GM12878 (cell line): ENCODE data around the gene RAN. TPM values are rescaled to one million over a fixed set of nuclear protein-coding genes. Genes with fewer than 3 reads are reported as not detected.

Experiments
- ATAC-seq: fragments of 200-7000 bp; cut with Tn5 transposase; 3 replicates; pipeline ENCODE4 v1.9.1; 2020; ENCODE audit warnings: mild to moderate bottlenecking, moderate library complexity
- BruUV-seq: library from RNA; stranded (reverse); fragments of 400-500 nt; replicated peaks from 2 replicates; lab custom pipeline; 2021; lab: Mats Ljungman, UMichigan
- CTCF ChIA-PET: fragments of 300-600 bp; sonication (Branson Sonifier 250); formaldehyde crosslinking; extraction: SDS; loops from one replicate; lab custom pipeline; 2021; ENCODE audit warnings: inconsistent platforms; lab: Yijun Ruan, JAX
- POLR2A ChIA-PET: fragments of 350-600 bp; formaldehyde crosslinking; extraction: SDS; loops from one replicate; lab custom pipeline; 2021; ENCODE audit warnings: inconsistent platforms; lab: Charles Lee
- RAD21 ChIA-PET: fragments of 300-600 bp; sonication (Branson Sonifier 250); formaldehyde crosslinking; loops from one replicate; lab custom pipeline; 2023; ENCODE audit warnings: antibody characterized with exemption; ENCODE audit not compliant: unreplicated experiment; lab: Charles Lee
- SMC1A ChIA-PET: fragments of 300-600 bp; sonication (Branson Sonifier 250); formaldehyde crosslinking; loops from one replicate; lab custom pipeline; 2023; ENCODE audit not compliant: unreplicated experiment, uncharacterized antibody; lab: Charles Lee
- DNase-seq: peaks from one replicate; pipeline ENCODE4 v3.0.0-alpha.2; 2011; ENCODE audit warnings: low read depth, low spot score
- FAIRE-seq: peaks from 3 replicates; lab custom pipeline; 2011; peaks lifted over from hg19 to GRCh38; lab: Jason Lieb, UNC
- H2AFZ ChIP-seq: 2 replicates; pipeline ENCODE4 v1.6.0; 2011; ENCODE audit warnings: low read depth, low read length, control low read depth; ENCODE audit not compliant: control insufficient read depth
- H3K27ac ChIP-seq: 2 replicates; pipeline ENCODE4 v1.5.1; 2011; ENCODE audit warnings: control low read depth; ENCODE audit not compliant: control insufficient read depth, insufficient read depth
- H3K27me3 ChIP-seq, 2 experiments: replicated peaks in 1 of 2; 2 replicates each; pipeline versions ENCODE4 v1.6.0 to v1.6.1; 2011; ENCODE audit warnings: low read length in 1 of 2; ENCODE audit not compliant: control insufficient read depth in 2 of 2, insufficient read depth in 2 of 2
- H3K36me3 ChIP-seq, 2 experiments: 2 replicates each; pipeline ENCODE4 v1.5.1; 2011; ENCODE audit warnings: low read length in 1 of 2; ENCODE audit not compliant: control insufficient read depth in 2 of 2, insufficient read depth in 2 of 2
- H3K4me1 ChIP-seq: 2 replicates; pipeline ENCODE4 v1.6.1; 2011; ENCODE audit warnings: mild to moderate bottlenecking, low read length, moderate library complexity, mixed read lengths; ENCODE audit not compliant: control insufficient read depth, insufficient read depth
- H3K4me2 ChIP-seq: 2 replicates; pipeline ENCODE4 v1.6.0; 2011; ENCODE audit warnings: control low read depth; ENCODE audit not compliant: control insufficient read depth, insufficient read depth
- H3K4me3 ChIP-seq: fragments of 200-600 bp; sonication (generic); 2 replicates; pipeline ENCODE4 v1.5.1; 2016
- H3K79me2 ChIP-seq: 2 replicates; pipeline ENCODE4 v1.6.0; 2011; ENCODE audit warnings: low read length; ENCODE audit not compliant: control insufficient read depth, insufficient read depth
- H3K9ac ChIP-seq: 2 replicates; pipeline ENCODE4 v1.8.0; 2011; ENCODE audit warnings: low read length, control low read depth, mixed read lengths; ENCODE audit not compliant: control insufficient read depth, insufficient read depth
- H3K9me3 ChIP-seq: replicated peaks from 3 replicates; pipeline ENCODE4 v1.5.1; 2011; ENCODE audit warnings: mild to moderate bottlenecking, low read length; ENCODE audit not compliant: control insufficient read depth, insufficient read depth
- H4K20me1 ChIP-seq: 2 replicates; pipeline ENCODE4 v1.6.0; 2011; ENCODE audit not compliant: control insufficient read depth, insufficient read depth
- CBFB ChIP-seq: IDR thresholded peaks from 2 replicates; pipeline ENCODE4 v1.6.1; 2016; ENCODE audit warnings: antibody characterized with exemption, low read depth
- CHD4 ChIP-seq: fragments of 200-600 bp; sonication (generic); IDR thresholded peaks from 2 replicates; pipeline ENCODE4 v1.6.1; 2016; ENCODE audit warnings: mild to moderate bottlenecking
- ETV6 ChIP-seq, 2 experiments: fragments of 450-650 bp in 1 of 2; IDR thresholded peaks in 1 of 2; conservative IDR thresholded peaks in 1 of 2; 2 replicates each; pipeline ENCODE4 v1.6.1; 2014; ENCODE audit warnings: antibody characterized with exemption in 1 of 2, borderline replicate concordance in 1 of 2, low read depth in 1 of 2, mild to moderate bottlenecking in 1 of 2, moderate library complexity in 1 of 2
- EZH2 ChIP-seq: IDR thresholded peaks from 2 replicates; pipeline ENCODE4 v1.6.1; 2012; ENCODE audit warnings: low read depth, mild to moderate bottlenecking, control low read depth, inconsistent platforms, low read length, borderline replicate concordance; ENCODE audit not compliant: control insufficient read depth
- JUND ChIP-seq: IDR thresholded peaks from 2 replicates; pipeline ENCODE4 v1.6.1; 2012; ENCODE audit warnings: low read depth, mild to moderate bottlenecking, low read length, improper control_type of control experiment, moderate library complexity
- PAX5 ChIP-seq: IDR thresholded peaks from 2 replicates; pipeline ENCODE4 v1.6.1; 2011; ENCODE audit warnings: low read depth, low read length, borderline replicate concordance
- RAD51 ChIP-seq: fragments of 450-650 bp; IDR thresholded peaks from 2 replicates; pipeline ENCODE4 v1.6.1; 2016; ENCODE audit warnings: moderate library complexity, mild to moderate bottlenecking, inconsistent platforms
- RELB ChIP-seq: fragments of 450-650 bp; IDR thresholded peaks from 2 replicates; pipeline ENCODE4 v1.6.1; 2017; ENCODE audit warnings: low read depth, mild to moderate bottlenecking, moderate library complexity
- SREBF1 ChIP-seq: IDR thresholded peaks from 2 replicates; pipeline ENCODE4 v1.6.1; 2012; ENCODE audit warnings: mild to moderate bottlenecking, low read length
- STAT1 ChIP-seq: fragments of 450-650 bp; conservative IDR thresholded peaks from 2 replicates; pipeline ENCODE4 v1.6.1; 2014; ENCODE audit warnings: antibody characterized with exemption, mild to moderate bottlenecking
- TAF1 ChIP-seq: IDR thresholded peaks from 2 replicates; pipeline ENCODE4 v1.6.1; 2011; ENCODE audit warnings: mild to moderate bottlenecking, low read depth, low read length, borderline replicate concordance
- TCF3 ChIP-seq: IDR thresholded peaks from 2 replicates; pipeline ENCODE4 v1.6.1; 2012; ENCODE audit warnings: low read depth, mild to moderate bottlenecking, low read length, borderline replicate concordance; ENCODE audit not compliant: insufficient read depth
- ZBTB33 ChIP-seq: fragments of 450-650 bp; IDR thresholded peaks from 2 replicates; pipeline ENCODE4 v1.6.1; 2017; ENCODE audit warnings: mild to moderate bottlenecking
- WGBS: methylation state at CpG from one replicate; pipeline ENCODE4 v1.1.6; 2016; ENCODE audit warnings: low lambda C conversion rate; ENCODE audit not compliant: insufficient replicate concordance, insufficient coverage; ENCODE audit errors: missing lambda C conversion rate; 5-methylcytosine and 5-hydroxymethylcytosine counted together
- in situ Hi-C: fragments of 300-500 bp; cut with MboI; formaldehyde crosslinking; loops from 9 replicates; pipeline ENCODE4 v1.14.3; 2018; ENCODE audit warnings: mixed read lengths
- intact Hi-C: fragments of 100-400 bp; cut with micrococcal nuclease; formaldehyde crosslinking; loops from one replicate; pipeline ENCODE4 v1.14.2; 2022; ENCODE audit not compliant: unreplicated experiment
- polyA plus RNA-seq, 11 experiments: library from polyadenylated mRNA; depleted of rRNA in 4 of 11; unstranded in 6 of 11; stranded (reverse) in 5 of 11; fragments of >200 nt; fragmentation: Nextera tagmentation in 4 of 11; fragmentation: Illumina TruSeq in 1 of 11; extraction: Ambion mirVana in 4 of 11; extraction: Trizol in 1 of 11; gene quantifications; 1 replicate in 1 of 11; 2 replicates in 10 of 11; pipeline versions ENCODE4 v1.2.1 to v1.2.3, GENCODE V29; 2011 to 2016; ENCODE audit warnings: inconsistent platforms in 2 of 11, missing spikeins in 2 of 11, low read depth in 1 of 11
- total RNA-seq, 4 experiments: library from RNA; depleted of rRNA in 3 of 4; stranded (reverse); fragments of >200 nt in 3 of 4; fragmentation: Illumina TruSeq in 1 of 4; extraction: Trizol in 1 of 4; gene quantifications; 2 replicates each; pipeline versions ENCODE4 v1.2.1 to v1.2.3, GENCODE V29; 2013 to 2021
- TF ChIP-seq, protein P1 (sequence below): fragments of 450-650 bp; IDR thresholded peaks from 2 replicates; pipeline ENCODE4 v1.6.1; 2018; ENCODE audit warnings: mild to moderate bottlenecking, low read depth, moderate library complexity; ENCODE audit not compliant: partially characterized antibody
- TF ChIP-seq, protein P2 (sequence below): fragments of 450-650 bp; IDR thresholded peaks from 2 replicates; pipeline ENCODE4 v1.6.1; 2017; ENCODE audit warnings: borderline replicate concordance

Gene RAN
- total and polyA plus RNA-seq, 10 of the 15 experiments (the other 5 are each of a cell fraction or from before 2014, with no cell fraction given) = 1,598 to 3,769 (median 2,845) TPM

GRCh38 chr12:130827432-130827831, 44.4 kb upstream of the RAN start (continued):
- TF ChIP-seq, protein P1, sequence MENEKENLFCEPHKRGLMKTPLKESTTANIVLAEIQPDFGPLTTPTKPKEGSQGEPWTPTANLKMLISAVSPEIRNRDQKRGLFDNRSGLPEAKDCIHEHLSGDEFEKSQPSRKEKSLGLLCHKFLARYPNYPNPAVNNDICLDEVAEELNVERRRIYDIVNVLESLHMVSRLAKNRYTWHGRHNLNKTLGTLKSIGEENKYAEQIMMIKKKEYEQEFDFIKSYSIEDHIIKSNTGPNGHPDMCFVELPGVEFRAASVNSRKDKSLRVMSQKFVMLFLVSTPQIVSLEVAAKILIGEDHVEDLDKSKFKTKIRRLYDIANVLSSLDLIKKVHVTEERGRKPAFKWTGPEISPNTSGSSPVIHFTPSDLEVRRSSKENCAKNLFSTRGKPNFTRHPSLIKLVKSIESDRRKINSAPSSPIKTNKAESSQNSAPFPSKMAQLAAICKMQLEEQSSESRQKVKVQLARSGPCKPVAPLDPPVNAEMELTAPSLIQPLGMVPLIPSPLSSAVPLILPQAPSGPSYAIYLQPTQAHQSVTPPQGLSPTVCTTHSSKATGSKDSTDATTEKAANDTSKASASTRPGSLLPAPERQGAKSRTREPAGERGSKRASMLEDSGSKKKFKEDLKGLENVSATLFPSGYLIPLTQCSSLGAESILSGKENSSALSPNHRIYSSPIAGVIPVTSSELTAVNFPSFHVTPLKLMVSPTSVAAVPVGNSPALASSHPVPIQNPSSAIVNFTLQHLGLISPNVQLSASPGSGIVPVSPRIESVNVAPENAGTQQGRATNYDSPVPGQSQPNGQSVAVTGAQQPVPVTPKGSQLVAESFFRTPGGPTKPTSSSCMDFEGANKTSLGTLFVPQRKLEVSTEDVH = no peak
- no peak for TF ChIP-seq RAD51
- TF ChIP-seq EZH2 = no peak
- TF ChIP-seq PAX5 = no peak

DNA sequence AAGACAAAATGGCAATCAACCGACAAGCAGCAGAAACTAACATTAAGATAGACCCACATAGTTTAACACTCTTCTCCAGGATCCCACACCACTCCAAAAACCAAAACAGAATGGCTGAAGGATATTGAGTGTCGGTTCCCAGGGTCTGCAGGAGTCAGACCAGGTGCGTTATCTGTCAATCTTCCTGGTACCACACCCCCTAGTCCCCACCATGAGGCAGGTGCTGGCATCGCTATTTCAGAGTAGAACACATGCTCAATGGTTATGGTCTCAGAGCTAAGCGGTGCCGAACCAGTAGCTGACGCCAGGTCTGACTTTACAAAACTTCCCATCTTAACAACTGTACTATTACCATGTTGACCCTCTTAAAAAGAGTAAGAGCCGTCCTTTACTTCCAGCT, 43.0 kb upstream of the RAN start:
- no peaks in the 10 kb centered on the region; the same call in 1 of the 2 replicates for H3K4me1 ChIP-seq
- no peaks in the 10 kb centered on the region for H3K27me3 ChIP-seq
- H3K79me2 ChIP-seq = no peaks in the 10 kb centered on the region
- H3K27ac ChIP-seq = no peak overlapping the region
- in situ Hi-C loops (no loop called here), intact Hi-C loops (loop anchor here (5.0 kb wide), 1 partner anchor 303 kb away; no protein-coding TSS in a partner anchor)
- H3K9ac ChIP-seq = no peak overlapping the region
- TF ChIP-seq JUND = no peak
- TF ChIP-seq SREBF1 = no peak
- TF ChIP-seq TAF1 = no peak
- TF ChIP-seq STAT1 = no peak
- no peak for TF ChIP-seq ETV6 (conservative IDR thresholded peaks at IDR 0.05 in 1 of 2, IDR thresholded peaks at IDR 0.05 in 1 of 2; ENCODE audit: borderline replicate concordance in 1 of 2, low read depth in 1 of 2)
- no peak for TF ChIP-seq RAD51
- TF ChIP-seq CHD4 = no peak
- TF ChIP-seq, protein P2, sequence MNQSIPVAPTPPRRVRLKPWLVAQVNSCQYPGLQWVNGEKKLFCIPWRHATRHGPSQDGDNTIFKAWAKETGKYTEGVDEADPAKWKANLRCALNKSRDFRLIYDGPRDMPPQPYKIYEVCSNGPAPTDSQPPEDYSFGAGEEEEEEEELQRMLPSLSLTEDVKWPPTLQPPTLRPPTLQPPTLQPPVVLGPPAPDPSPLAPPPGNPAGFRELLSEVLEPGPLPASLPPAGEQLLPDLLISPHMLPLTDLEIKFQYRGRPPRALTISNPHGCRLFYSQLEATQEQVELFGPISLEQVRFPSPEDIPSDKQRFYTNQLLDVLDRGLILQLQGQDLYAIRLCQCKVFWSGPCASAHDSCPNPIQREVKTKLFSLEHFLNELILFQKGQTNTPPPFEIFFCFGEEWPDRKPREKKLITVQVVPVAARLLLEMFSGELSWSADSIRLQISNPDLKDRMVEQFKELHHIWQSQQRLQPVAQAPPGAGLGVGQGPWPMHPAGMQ = no peak
- TF ChIP-seq TCF3 = no peak
- no peak for TF ChIP-seq RELB
- TF ChIP-seq CBFB = no peak
- TF ChIP-seq ZBTB33 = no peak
- DNase-seq (no peak), ATAC-seq (no peak), FAIRE-seq (no peak)
- H3K36me3 ChIP-seq = no peaks in the 10 kb centered on the region
- ChIA-PET CTCF (no interaction called here), POLR2A (no interaction called here), SMC1A (no interaction called here), RAD21 (no interaction called here)
- no peak overlapping the region for H2AFZ ChIP-seq
- 96% methylated on average over 8 of the region's 8 CpGs for WGBS
- H3K9me3 ChIP-seq = no peaks in the 10 kb centered on the region
- no TSS peak for BruUV-seq
- no peak overlapping the region for H3K4me2 ChIP-seq
- H4K20me1 ChIP-seq = no peaks in the 10 kb centered on the region
- no peak overlapping the region for H3K4me3 ChIP-seq
